HEK293 (cell line): ENCODE data around the gene KCNQ1.

Source experiments
- CTCF ChIA-PET: fragments of 350-600 bp; formaldehyde crosslinking; extraction: SDS; loops from one replicate; lab custom pipeline; 2021; ENCODE audit warnings: antibody characterized with exemption; lab: Yijun Ruan, JAX
- POLR2A ChIA-PET: fragments of 300-600 bp; formaldehyde crosslinking; extraction: SDS; loops from one replicate; lab custom pipeline; 2020; ENCODE audit warnings: antibody characterized with exemption, inconsistent platforms; lab: Yijun Ruan, JAX
- H3K27ac ChIP-seq: fragments of 200-500 bp; sonication (Bioruptor generic); 2 replicates; pipeline ENCODE4 v1.5.1; 2014; ENCODE audit warnings: low read depth, low read length, control low read depth, inconsistent platforms; ENCODE audit errors: extremely low read depth
- H3K36me3 ChIP-seq, 2 experiments: fragments of 200-500 bp in 1 of 2; sonication (Bioruptor generic) in 1 of 2; 1 replicate in 1 of 2; 2 replicates in 1 of 2; pipeline ENCODE4 v1.5.1; 2014 to 2017; ENCODE audit warnings: inconsistent platforms in 2 of 2, low read length in 2 of 2; ENCODE audit not compliant: control insufficient read depth in 2 of 2, insufficient read depth in 1 of 2
- H3K4me1 ChIP-seq: fragments of 200-500 bp; sonication (Bioruptor generic); 2 replicates; pipeline ENCODE4 v1.5.1; 2014; ENCODE audit warnings: mild to moderate bottlenecking, low read length, inconsistent platforms; ENCODE audit not compliant: control insufficient read depth, insufficient read depth
- H3K4me3 ChIP-seq: 2 replicates; pipeline ENCODE4 v1.5.1; 2011; ENCODE audit warnings: low read depth, mild to moderate bottlenecking, control low read depth, low read length, moderate library complexity
- H3K9me3 ChIP-seq: fragments of 200-500 bp; sonication (Bioruptor generic); 2 replicates; pipeline ENCODE4 v1.5.1; 2014; ENCODE audit warnings: low read depth, low read length, inconsistent platforms; ENCODE audit not compliant: control insufficient read depth, insufficient read depth
- EGR2 ChIP-seq: fragments of 450-650 bp; formaldehyde crosslinking; IDR thresholded peaks from 2 replicates; pipeline ENCODE4 v1.5.1; 2016; ENCODE audit warnings: low read depth, missing biosample characterization, missing genetic modification characterization
- GLI2 ChIP-seq: fragments of 450-650 bp; formaldehyde crosslinking; IDR thresholded peaks from 2 replicates; pipeline ENCODE4; 2017; ENCODE audit warnings: missing biosample characterization, missing genetic modification characterization, low read depth, borderline replicate concordance
- HOXA7 ChIP-seq: sonication (generic); formaldehyde crosslinking; IDR thresholded peaks from 2 replicates; pipeline ENCODE4 v1.8.1; 2022; ENCODE audit warnings: missing genetic modification reagents, borderline replicate concordance
- SALL2 ChIP-seq: fragments of 450-650 bp; formaldehyde crosslinking; IDR thresholded peaks from 2 replicates; pipeline ENCODE4 v1.5.0; 2017; ENCODE audit warnings: missing biosample characterization, mild to moderate bottlenecking, missing genetic modification characterization, borderline replicate concordance
- ZBTB21 ChIP-seq: fragments of 450-650 bp; formaldehyde crosslinking; IDR thresholded peaks from 2 replicates; pipeline ENCODE4 v1.5.1; 2017; ENCODE audit warnings: missing biosample characterization, missing genetic modification characterization
- ZNF157 ChIP-seq: fragments of 450-650 bp; formaldehyde crosslinking; IDR thresholded peaks from 2 replicates; pipeline ENCODE4 v1.5.1; 2016; ENCODE audit warnings: missing biosample characterization, missing genetic modification characterization
- ZNF274 ChIP-seq, 2 experiments: fragments of 200-500 bp in 1 of 2; fragments of 450-650 bp in 1 of 2; sonication (Bioruptor generic) in 1 of 2; formaldehyde crosslinking in 1 of 2; IDR thresholded peaks; 2 replicates each; pipeline versions ENCODE4 v1.5.1 to v1.6.1; 2014 to 2016; ENCODE audit warnings: borderline replicate concordance in 1 of 2, inconsistent platforms in 1 of 2, low read length in 1 of 2, missing biosample characterization in 1 of 2, missing genetic modification characterization in 1 of 2
- ZNF341 ChIP-seq: fragments of 450-650 bp; formaldehyde crosslinking; IDR thresholded peaks from 2 replicates; pipeline ENCODE4; 2016; ENCODE audit warnings: low read depth, missing biosample characterization, missing genetic modification characterization
- ZNF510 ChIP-seq: fragments of 450-650 bp; formaldehyde crosslinking; IDR thresholded peaks from 2 replicates; pipeline ENCODE4 v1.5.1; 2018; ENCODE audit warnings: mild to moderate bottlenecking, missing genetic modification characterization, missing biosample characterization; ENCODE audit not compliant: insufficient replicate concordance
- ZNF521 ChIP-seq: fragments of 450-650 bp; formaldehyde crosslinking; IDR thresholded peaks from 2 replicates; pipeline ENCODE4 v1.5.1; 2017; ENCODE audit warnings: missing biosample characterization, mild to moderate bottlenecking, missing genetic modification characterization
- ZNF548 ChIP-seq: fragments of 450-650 bp; formaldehyde crosslinking; IDR thresholded peaks from 2 replicates; pipeline ENCODE4 v1.5.1; 2016; ENCODE audit warnings: missing biosample characterization, missing genetic modification characterization
- ZNF585B ChIP-seq: fragments of 450-650 bp; formaldehyde crosslinking; IDR thresholded peaks from 2 replicates; pipeline ENCODE4 v1.5.1; 2016; ENCODE audit warnings: missing biosample characterization, missing genetic modification characterization
- ZNF600 ChIP-seq: fragments of 450-650 bp; formaldehyde crosslinking; IDR thresholded peaks from 2 replicates; pipeline ENCODE4 v1.5.1; 2016; ENCODE audit warnings: missing biosample characterization, missing genetic modification characterization
- ZNF621 ChIP-seq: fragments of 450-650 bp; formaldehyde crosslinking; IDR thresholded peaks from 2 replicates; pipeline ENCODE4 v1.5.1; 2017; ENCODE audit warnings: missing biosample characterization, missing genetic modification characterization
- ZNF776 ChIP-seq: fragments of 450-650 bp; formaldehyde crosslinking; IDR thresholded peaks from 2 replicates; pipeline ENCODE4 v1.5.0; 2017; ENCODE audit warnings: missing biosample characterization, missing genetic modification characterization, borderline replicate concordance
- ZNF777 ChIP-seq: fragments of 450-650 bp; formaldehyde crosslinking; IDR thresholded peaks from 2 replicates; pipeline ENCODE4 v1.5.1; 2017; ENCODE audit warnings: missing biosample characterization, missing genetic modification characterization, borderline replicate concordance
- ZNF830 ChIP-seq: fragments of 450-650 bp; IDR thresholded peaks from 2 replicates; pipeline ENCODE4 v1.5.0; 2018; ENCODE audit warnings: missing biosample characterization, missing genetic modification characterization, low read depth, mild to moderate bottlenecking, moderate library complexity
- ZXDB ChIP-seq: fragments of 450-650 bp; formaldehyde crosslinking; IDR thresholded peaks from 2 replicates; pipeline ENCODE4 v1.5.1; 2016; ENCODE audit warnings: missing biosample characterization, missing genetic modification characterization
- TF ChIP-seq, protein P1 (sequence below): fragments of 450-650 bp; formaldehyde crosslinking; IDR thresholded peaks from 2 replicates; pipeline ENCODE4 v1.5.1; 2016; ENCODE audit warnings: missing biosample characterization, missing genetic modification characterization
- TF ChIP-seq, protein P2 (sequence below): fragments of 450-650 bp; formaldehyde crosslinking; IDR thresholded peaks from 2 replicates; pipeline ENCODE4 v1.5.1; 2017; ENCODE audit warnings: missing biosample characterization, missing genetic modification characterization
- TF ChIP-seq, protein P3 (sequence below): fragments of 450-650 bp; formaldehyde crosslinking; conservative IDR thresholded peaks from 2 replicates; pipeline ENCODE4 v1.5.1; 2016; ENCODE audit warnings: low read depth, missing biosample characterization, missing genetic modification characterization

The KCNQ1 gene

GRCh38 chr11:2530131-2530854 lies 85.5 kb downstream of the KCNQ1 start:
- CTCF ChIA-PET = interaction anchor here (0.7 to 7.0 kb wide), 16 partner anchors 8 to 373 kb away, joined by 3 to 456 read pairs (median 5); partner anchors contain the start of gene CDKN1C
- no peaks in the 10 kb centered on the region for H3K9me3 ChIP-seq
- H3K4me1 ChIP-seq = no peaks in the 10 kb centered on the region
- POLR2A ChIA-PET = no interaction called here
- no peak overlapping the region for H3K4me3 ChIP-seq
- H3K36me3 ChIP-seq = no peaks in the 10 kb centered on the region
- H3K27ac ChIP-seq = no peak overlapping the region
- TF ChIP-seq, protein P1, sequence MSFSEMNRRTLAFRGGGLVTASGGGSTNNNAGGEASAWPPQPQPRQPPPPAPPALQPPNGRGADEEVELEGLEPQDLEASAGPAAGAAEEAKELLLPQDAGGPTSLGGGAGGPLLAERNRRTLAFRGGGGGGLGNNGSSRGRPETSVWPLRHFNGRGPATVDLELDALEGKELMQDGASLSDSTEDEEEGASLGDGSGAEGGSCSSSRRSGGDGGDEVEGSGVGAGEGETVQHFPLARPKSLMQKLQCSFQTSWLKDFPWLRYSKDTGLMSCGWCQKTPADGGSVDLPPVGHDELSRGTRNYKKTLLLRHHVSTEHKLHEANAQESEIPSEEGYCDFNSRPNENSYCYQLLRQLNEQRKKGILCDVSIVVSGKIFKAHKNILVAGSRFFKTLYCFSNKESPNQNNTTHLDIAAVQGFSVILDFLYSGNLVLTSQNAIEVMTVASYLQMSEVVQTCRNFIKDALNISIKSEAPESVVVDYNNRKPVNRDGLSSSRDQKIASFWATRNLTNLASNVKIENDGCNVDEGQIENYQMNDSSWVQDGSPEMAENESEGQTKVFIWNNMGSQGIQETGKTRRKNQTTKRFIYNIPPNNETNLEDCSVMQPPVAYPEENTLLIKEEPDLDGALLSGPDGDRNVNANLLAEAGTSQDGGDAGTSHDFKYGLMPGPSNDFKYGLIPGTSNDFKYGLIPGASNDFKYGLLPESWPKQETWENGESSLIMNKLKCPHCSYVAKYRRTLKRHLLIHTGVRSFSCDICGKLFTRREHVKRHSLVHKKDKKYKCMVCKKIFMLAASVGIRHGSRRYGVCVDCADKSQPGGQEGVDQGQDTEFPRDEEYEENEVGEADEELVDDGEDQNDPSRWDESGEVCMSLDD (tag by site-specific recombination) = no peak
- no peak for TF ChIP-seq HOXA7 (CRISPR knock-in tag)
- no peak for TF ChIP-seq ZNF600 (tag by site-specific recombination)
- TF ChIP-seq, protein P2, sequence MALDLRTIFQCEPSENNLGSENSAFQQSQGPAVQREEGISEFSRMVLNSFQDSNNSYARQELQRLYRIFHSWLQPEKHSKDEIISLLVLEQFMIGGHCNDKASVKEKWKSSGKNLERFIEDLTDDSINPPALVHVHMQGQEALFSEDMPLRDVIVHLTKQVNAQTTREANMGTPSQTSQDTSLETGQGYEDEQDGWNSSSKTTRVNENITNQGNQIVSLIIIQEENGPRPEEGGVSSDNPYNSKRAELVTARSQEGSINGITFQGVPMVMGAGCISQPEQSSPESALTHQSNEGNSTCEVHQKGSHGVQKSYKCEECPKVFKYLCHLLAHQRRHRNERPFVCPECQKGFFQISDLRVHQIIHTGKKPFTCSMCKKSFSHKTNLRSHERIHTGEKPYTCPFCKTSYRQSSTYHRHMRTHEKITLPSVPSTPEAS (tag by site-specific recombination) = no peak
- TF ChIP-seq ZBTB21 (tag by site-specific recombination) = no peak
- TF ChIP-seq ZNF548 (tag by site-specific recombination) = no peak
- no peak for TF ChIP-seq ZNF274 (IDR thresholded peaks at IDR 0.05; ENCODE audit: low read length)
- no peak for TF ChIP-seq ZNF274 (tag by site-specific recombination; IDR thresholded peaks at IDR 0.05; ENCODE audit: borderline replicate concordance)
- TF ChIP-seq ZXDB (tag by site-specific recombination) = no peak
- TF ChIP-seq ZNF777 = no peak
- TF ChIP-seq ZNF341 (tag by site-specific recombination) = no peak

DNA sequence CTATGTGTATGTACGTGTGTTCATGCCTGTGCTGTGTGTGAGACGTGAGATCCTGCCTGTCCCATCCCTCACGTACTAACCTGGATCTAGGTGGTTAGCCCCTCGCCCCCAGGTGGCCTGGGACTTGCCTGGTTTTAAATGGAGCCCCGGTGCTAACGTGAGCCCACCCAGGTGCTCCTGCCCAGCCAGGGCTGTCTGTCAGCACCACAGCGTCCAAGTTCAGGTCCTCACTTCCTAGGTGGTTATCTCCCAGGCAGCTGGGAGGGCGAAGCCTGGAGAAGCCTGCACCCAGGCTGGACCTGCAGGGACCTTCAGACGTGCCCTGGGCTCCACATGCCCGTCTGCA lies 86.0 kb downstream of the KCNQ1 start:
- ChIA-PET POLR2A (interaction anchor here (0.6 kb wide), 1 partner anchor 398 kb away, joined by 3 read pairs; the partner anchor contains the start of gene PHLDA2), CTCF (interaction anchor here (0.5 to 7.0 kb wide), 28 partner anchors 9 to 516 kb away, joined by 3 to 456 read pairs (median 5); partner anchors contain the start of genes CDKN1C, PHLDA2 and TSSC4)
- Histone ChIP-seq H3K4me3 (no peak overlapping the region), H3K9me3 (no peaks in the 10 kb centered on the region), H3K27ac (no peak overlapping the region), H3K36me3 (no peaks in the 10 kb centered on the region), H3K4me1 (no peaks in the 10 kb centered on the region)
- TF ChIP-seq GLI2 (tag by site-specific recombination) = no peak
- TF ChIP-seq ZNF157 = no peak
- no peak for TF ChIP-seq ZNF830 (tag by site-specific recombination)
- TF ChIP-seq ZNF776 (tag by site-specific recombination) = no peak
- no peak for TF ChIP-seq ZNF521 (tag by site-specific recombination)
- TF ChIP-seq ZNF585B (tag by site-specific recombination) = no peak
- TF ChIP-seq ZNF621 (tag by site-specific recombination) = no peak
- no peak for TF ChIP-seq EGR2 (tag by site-specific recombination)
- no peak for TF ChIP-seq SALL2 (tag by site-specific recombination)
- TF ChIP-seq ZNF510 (tag by site-specific recombination) = no peak
- TF ChIP-seq, protein P3, sequence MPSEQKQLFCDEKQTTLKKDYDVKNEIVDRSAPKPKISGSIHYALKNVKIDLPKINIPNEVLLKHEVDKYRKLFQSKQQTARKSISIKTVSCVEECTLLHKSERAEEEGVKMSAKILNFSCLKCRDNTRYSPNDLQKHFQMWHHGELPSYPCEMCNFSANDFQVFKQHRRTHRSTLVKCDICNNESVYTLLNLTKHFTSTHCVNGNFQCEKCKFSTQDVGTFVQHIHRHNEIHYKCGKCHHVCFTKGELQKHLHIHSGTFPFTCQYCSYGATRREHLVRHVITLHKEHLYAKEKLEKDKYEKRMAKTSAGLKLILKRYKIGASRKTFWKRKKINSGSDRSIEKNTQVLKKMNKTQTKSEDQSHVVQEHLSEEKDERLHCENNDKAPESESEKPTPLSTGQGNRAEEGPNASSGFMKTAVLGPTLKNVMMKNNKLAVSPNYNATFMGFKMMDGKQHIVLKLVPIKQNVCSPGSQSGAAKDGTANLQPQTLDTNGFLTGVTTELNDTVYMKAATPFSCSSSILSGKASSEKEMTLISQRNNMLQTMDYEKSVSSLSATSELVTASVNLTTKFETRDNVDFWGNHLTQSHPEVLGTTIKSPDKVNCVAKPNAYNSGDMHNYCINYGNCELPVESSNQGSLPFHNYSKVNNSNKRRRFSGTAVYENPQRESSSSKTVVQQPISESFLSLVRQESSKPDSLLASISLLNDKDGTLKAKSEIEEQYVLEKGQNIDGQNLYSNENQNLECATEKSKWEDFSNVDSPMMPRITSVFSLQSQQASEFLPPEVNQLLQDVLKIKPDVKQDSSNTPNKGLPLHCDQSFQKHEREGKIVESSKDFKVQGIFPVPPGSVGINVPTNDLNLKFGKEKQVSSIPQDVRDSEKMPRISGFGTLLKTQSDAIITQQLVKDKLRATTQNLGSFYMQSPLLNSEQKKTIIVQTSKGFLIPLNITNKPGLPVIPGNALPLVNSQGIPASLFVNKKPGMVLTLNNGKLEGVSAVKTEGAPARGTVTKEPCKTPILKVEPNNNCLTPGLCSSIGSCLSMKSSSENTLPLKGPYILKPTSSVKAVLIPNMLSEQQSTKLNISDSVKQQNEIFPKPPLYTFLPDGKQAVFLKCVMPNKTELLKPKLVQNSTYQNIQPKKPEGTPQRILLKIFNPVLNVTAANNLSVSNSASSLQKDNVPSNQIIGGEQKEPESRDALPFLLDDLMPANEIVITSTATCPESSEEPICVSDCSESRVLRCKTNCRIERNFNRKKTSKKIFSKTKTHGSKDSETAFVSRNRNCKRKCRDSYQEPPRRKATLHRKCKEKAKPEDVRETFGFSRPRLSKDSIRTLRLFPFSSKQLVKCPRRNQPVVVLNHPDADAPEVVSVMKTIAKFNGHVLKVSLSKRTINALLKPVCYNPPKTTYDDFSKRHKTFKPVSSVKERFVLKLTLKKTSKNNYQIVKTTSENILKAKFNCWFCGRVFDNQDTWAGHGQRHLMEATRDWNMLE = no peak
- TF ChIP-seq, protein P2 (tag by site-specific recombination) = no peak
